Measurements from ENCODE around the gene OR2C3. TPM values are rescaled to one million over a fixed set of nuclear protein-coding genes. Genes with fewer than 3 reads are reported as not detected.

The OR2C3 gene
- total and polyA plus RNA-seq, 2 experiments from 2014 or later: not detected

DNA sequence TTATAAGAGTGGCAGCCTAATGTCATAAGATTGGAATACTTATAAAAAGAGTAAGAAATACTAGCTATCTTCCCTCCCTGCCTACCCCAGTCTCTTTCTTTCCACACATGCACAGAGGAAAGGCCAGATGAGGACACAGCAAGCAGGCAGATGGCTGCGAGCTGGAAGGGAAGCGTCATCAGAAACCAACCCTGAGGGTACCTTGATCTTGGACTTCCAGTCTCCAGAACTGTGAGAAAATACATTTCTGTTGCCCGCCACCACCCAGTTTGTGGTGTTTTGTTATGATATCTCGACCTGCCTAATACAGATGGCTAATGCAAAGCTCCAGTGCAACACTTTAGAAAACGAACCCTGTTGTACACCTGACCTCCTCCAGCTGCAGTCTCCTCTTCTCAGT is 2.3 kb upstream of the OR2C3 start:
- TF ChIP-seq EZH2phosphoT487 (IDR thresholded peaks at IDR 0.05; ENCODE audit: low read depth, severe bottlenecking, unreplicated experiment) (no peak), EZH2 (IDR thresholded peaks at IDR 0.05; ENCODE audit: borderline replicate concordance) (no peak)
- TF ChIP-seq, protein P1, sequence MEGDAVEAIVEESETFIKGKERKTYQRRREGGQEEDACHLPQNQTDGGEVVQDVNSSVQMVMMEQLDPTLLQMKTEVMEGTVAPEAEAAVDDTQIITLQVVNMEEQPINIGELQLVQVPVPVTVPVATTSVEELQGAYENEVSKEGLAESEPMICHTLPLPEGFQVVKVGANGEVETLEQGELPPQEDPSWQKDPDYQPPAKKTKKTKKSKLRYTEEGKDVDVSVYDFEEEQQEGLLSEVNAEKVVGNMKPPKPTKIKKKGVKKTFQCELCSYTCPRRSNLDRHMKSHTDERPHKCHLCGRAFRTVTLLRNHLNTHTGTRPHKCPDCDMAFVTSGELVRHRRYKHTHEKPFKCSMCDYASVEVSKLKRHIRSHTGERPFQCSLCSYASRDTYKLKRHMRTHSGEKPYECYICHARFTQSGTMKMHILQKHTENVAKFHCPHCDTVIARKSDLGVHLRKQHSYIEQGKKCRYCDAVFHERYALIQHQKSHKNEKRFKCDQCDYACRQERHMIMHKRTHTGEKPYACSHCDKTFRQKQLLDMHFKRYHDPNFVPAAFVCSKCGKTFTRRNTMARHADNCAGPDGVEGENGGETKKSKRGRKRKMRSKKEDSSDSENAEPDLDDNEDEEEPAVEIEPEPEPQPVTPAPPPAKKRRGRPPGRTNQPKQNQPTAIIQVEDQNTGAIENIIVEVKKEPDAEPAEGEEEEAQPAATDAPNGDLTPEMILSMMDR (IDR thresholded peaks at IDR 0.05; ENCODE audit: poor library complexity): no peak
- Histone ChIP-seq H3K9me3 (ENCODE audit: low read depth) (no peaks in the 10 kb centered on the region), H3K4me3 (no peak overlapping the region), H2AFZ (no peak overlapping the region), H4K20me1 (ENCODE audit: insufficient read depth, poor library complexity, severe bottlenecking) (no peaks in the 10 kb centered on the region), H3K27me3 (no peaks in the 10 kb centered on the region), H3K4me2 (no peak overlapping the region), H3K36me3 (replicated peaks; ENCODE audit: insufficient read depth, low read depth) (no peaks in the 10 kb centered on the region), H3K27ac (no peak overlapping the region), H3K79me2 (no peaks in the 10 kb centered on the region), H3K4me1 (ENCODE audit: insufficient read depth) (no peaks in the 10 kb centered on the region), H3K9me2 (replicated peaks; ENCODE audit: insufficient read depth) (no peaks in the 10 kb centered on the region)
- WGBS (ENCODE audit: low lambda C conversion rate, missing lambda C conversion rate): 80% methylated on average over 5 of the region's 5 CpGs
- no peak for DNase-seq (ENCODE audit: low spot score)

DNA sequence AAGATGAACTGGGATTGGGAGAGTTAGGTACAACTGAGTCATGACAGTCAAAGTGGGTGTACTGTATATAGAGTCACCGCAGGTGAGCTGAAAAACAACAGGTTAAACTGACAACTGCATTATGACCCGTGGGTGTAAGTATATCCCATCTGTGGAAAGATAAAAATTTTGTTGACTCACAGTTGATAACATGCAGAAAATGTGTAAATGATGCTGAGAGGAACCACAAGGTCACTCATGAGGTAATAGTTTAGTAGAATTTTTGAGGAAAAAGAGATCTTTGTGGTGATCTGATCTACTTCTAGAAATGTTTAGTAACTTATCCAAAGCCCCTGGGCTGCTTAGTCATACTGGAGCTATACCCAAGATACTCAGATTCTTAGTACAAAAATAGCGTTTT is 838 bp downstream of the OR2C3 start:
- Histone ChIP-seq H3K27ac (no peak overlapping the region), H3K4me3 (no peak overlapping the region), H3K4me1 (ENCODE audit: insufficient read depth) (no peaks in the 10 kb centered on the region), H3K4me2 (no peak overlapping the region), H2AFZ (no peak overlapping the region), H3K36me3 (replicated peaks; ENCODE audit: insufficient read depth, low read depth) (no peaks in the 10 kb centered on the region), H3K79me2 (no peaks in the 10 kb centered on the region), H3K9me2 (replicated peaks; ENCODE audit: insufficient read depth) (no peaks in the 10 kb centered on the region), H4K20me1 (ENCODE audit: insufficient read depth, poor library complexity, severe bottlenecking) (no peaks in the 10 kb centered on the region), H3K9me3 (ENCODE audit: low read depth) (no peaks in the 10 kb centered on the region), H3K27me3 (no peaks in the 10 kb centered on the region)
- no peak for DNase-seq (ENCODE audit: low spot score)
- TF ChIP-seq, protein P1 (IDR thresholded peaks at IDR 0.05; ENCODE audit: poor library complexity): no peak
- TF ChIP-seq EZH2phosphoT487 (IDR thresholded peaks at IDR 0.05; ENCODE audit: low read depth, severe bottlenecking, unreplicated experiment): no peak
- no peak for TF ChIP-seq EZH2 (IDR thresholded peaks at IDR 0.05; ENCODE audit: borderline replicate concordance)
- WGBS (ENCODE audit: low lambda C conversion rate, missing lambda C conversion rate): 57% methylated on average over 3 of the region's 3 CpGs

DNA sequence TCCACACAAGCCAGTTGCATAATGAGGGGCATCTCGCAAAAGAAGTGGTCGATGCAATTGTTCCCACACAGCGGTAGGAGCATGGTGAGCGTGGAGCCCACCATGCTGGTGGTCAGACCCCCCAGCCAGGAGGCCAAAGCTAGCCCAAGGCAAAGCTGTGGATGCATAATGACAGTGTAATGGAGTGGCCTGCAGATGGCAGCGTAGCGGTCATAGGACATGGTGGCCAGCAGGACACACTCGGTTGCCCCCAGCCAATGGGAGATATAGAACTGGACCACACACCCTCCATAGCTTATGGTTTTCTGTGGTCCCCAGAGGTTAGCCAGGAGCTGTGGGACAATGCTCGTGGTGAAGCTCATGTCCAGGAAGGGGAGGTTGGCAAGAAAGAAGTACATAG is 4.3 kb downstream of the OR2C3 start:
- Histone ChIP-seq H4K20me1 (ENCODE audit: insufficient read depth, poor library complexity, severe bottlenecking) (no peaks in the 10 kb centered on the region), H2AFZ (no peak overlapping the region), H3K4me3 (no peak overlapping the region), H3K9me3 (ENCODE audit: low read depth) (no peaks in the 10 kb centered on the region), H3K36me3 (replicated peaks; ENCODE audit: insufficient read depth, low read depth) (no peaks in the 10 kb centered on the region), H3K27me3 (no peaks in the 10 kb centered on the region), H3K79me2 (no peaks in the 10 kb centered on the region), H3K27ac (no peak overlapping the region), H3K9me2 (replicated peaks; ENCODE audit: insufficient read depth) (no peaks in the 10 kb centered on the region), H3K4me1 (ENCODE audit: insufficient read depth) (no peaks in the 10 kb centered on the region), H3K4me2 (no peak overlapping the region)
- TF ChIP-seq EZH2phosphoT487 (IDR thresholded peaks at IDR 0.05; ENCODE audit: low read depth, severe bottlenecking, unreplicated experiment) (no peak), EZH2 (IDR thresholded peaks at IDR 0.05; ENCODE audit: borderline replicate concordance) (no peak)
- TF ChIP-seq, protein P1 (IDR thresholded peaks at IDR 0.05; ENCODE audit: poor library complexity): no peak
- WGBS (ENCODE audit: low lambda C conversion rate, missing lambda C conversion rate): 94% methylated on average over 8 of the region's 8 CpGs
- DNase-seq (ENCODE audit: low spot score): no peak

DNA sequence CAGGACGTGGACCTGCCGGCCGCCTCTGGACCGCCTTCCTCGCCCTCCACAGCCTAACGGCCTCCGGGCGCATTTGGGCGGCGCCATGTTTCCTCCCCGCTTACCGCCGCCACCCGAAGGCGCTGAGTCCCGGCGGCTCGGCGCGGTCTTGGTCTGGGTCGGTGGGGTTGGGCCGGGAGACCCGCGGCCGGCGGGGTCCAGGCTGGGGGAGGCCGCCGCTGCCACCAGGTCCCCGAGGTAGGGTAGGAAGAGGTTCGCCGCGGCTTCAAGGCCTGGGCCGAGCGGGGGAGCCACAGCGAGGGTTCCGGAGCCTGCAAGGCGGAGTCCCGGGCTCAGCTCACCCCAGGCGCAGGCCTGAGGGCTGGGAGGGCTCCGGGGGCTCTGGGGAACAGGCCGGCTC is 5.5 kb downstream of the OR2C3 start:
- no peak overlapping the region for H3K4me2 ChIP-seq
- H3K4me3 ChIP-seq: no peak overlapping the region
- no peaks in the 10 kb centered on the region for H4K20me1 ChIP-seq (ENCODE audit: insufficient read depth, poor library complexity, severe bottlenecking)
- no peak overlapping the region for H2AFZ ChIP-seq
- H3K36me3 ChIP-seq (replicated peaks; ENCODE audit: insufficient read depth, low read depth): no peaks in the 10 kb centered on the region
- DNase-seq (ENCODE audit: low spot score): no peak
- no peaks in the 10 kb centered on the region for H3K4me1 ChIP-seq (ENCODE audit: insufficient read depth)
- no peaks in the 10 kb centered on the region for H3K79me2 ChIP-seq
- TF ChIP-seq EZH2phosphoT487 (IDR thresholded peaks at IDR 0.05; ENCODE audit: low read depth, severe bottlenecking, unreplicated experiment) (no peak), EZH2 (IDR thresholded peaks at IDR 0.05; ENCODE audit: borderline replicate concordance) (no peak)
- TF ChIP-seq, protein P1 (IDR thresholded peaks at IDR 0.05; ENCODE audit: poor library complexity): no peak
- H3K9me3 ChIP-seq (ENCODE audit: low read depth): no peaks in the 10 kb centered on the region
- H3K27me3 ChIP-seq: no peaks in the 10 kb centered on the region
- H3K27ac ChIP-seq: no peak overlapping the region
- no peaks in the 10 kb centered on the region for H3K9me2 ChIP-seq (replicated peaks; ENCODE audit: insufficient read depth)
- 98% methylated on average over 32 of the region's 41 CpGs for WGBS (ENCODE audit: low lambda C conversion rate, missing lambda C conversion rate)
